Activated T-helper 1 cell treated with Interleukin-2 at 50 U/mL for 16 hours (primary cell): ENCODE results near the gene EFHB.
"Not testable (repeated sequence)": the region's sequence is repeated elsewhere in the genome, so short reads cannot be mapped to it uniquely, and the experiment has no call there.

Experiments
- DNase-seq: peaks from one replicate; pipeline ENCODE4 v3.0.0-alpha.2; 2020; ENCODE audit warnings: low read depth

The EFHB gene, protein sequence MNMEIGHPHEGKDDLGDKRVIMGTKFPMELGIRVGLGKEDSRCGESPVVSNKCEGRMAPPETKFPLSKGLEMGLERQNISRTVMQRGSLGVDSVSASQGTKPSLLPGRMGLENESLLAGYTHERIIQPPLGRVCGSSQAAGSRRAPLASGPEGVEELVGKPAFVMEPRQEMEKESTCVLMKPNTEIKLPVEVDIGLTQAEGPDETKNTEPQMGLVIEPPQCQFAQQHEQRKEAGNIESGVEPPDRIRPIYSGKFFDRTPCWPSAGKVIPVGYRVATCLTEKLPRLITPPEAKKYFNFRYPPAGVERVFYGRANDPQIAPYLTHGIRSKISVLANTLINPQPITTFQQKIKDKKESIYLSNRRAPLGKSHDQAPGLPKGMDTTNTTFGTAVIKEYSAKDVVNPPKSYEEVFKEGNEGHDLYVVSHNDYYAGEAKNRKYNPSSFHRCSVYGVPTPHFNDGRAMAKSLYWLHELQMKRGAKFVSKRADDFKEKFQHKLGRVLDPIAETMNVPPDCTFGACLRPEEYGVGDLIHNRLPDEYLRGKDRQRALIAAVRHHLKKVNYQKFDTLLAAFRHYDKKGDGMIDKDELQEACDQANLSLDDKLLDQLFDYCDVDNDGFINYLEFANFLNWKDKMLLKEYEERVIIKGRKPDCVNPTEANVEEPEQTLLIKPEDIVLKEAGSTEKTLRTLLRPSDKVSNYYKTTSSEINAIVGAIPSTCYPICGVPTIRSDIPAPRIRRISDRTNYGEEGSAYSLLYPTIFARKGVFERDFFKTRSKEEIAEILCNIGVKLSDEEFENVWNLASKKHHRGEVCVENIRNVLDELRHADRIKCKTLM

DNA sequence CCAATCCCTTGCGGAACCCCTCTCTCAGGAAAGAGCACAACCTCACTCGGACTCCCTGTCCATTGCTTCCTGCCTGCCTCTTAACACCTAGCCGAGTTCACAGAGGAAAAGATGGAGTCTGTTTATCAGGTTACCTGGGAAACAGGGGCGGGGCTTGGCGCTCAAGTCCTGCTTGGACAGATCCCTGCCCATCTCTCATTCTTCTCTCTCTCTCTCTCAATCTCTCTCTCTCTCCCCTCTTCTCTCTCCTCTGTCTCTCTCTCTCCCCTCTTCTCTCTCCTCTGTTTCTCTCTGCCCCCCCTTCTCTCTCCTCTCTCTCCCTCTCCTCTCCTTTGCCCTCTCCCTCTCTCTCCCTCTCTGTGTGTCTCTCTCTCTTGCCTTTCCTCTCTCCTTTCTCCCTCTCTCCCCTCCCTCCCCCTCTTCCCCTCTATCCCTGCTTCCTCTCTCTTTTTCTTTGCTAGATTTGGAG, at the start of gene EFHB:
TSS of gene EFHB (minus strand) at position 120 of the 469 bp plus-strand sequence. CDS start 199 bp downstream, outside the sequence.
- no peak for DNase-seq

DNA sequence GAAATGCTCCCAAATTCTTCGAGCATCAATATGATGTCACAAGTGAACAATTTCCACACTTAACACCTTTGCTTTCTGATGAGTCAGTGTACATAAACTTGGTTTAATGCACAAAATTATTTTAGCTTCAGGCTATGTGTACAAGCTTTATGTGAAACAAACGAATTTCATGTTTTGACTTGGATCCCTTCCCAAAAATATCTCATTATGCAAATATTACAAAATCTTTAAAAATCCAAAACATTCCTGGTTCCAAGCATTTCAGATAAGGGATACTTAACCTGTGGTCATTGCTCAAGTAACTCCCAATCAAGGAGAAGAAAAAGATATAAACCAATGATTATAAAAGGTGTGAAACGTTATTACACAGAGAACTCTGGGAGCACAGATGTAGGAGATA, 38.0 kb upstream of the EFHB start:
- DNase-seq = no peak

DNA sequence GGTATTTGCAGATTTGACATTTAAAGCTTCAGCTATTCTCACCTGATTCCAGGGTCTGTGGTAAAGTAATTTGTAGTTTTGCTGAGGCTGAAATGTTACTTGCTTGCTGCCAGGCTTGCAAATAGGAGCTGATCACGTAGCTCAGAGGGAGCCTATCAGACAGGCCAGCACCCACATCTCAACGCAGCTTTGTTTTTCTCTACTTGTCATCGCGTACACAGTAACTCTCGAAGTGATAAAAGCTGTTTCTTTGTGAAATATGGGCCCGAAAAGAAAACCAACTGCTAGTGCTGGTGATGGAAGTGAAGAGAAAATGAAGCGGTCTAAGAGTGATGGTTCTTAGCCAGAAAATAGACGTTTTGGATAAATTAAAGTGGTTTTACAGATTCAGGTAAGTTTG, 36.3 kb upstream of the EFHB start:
- DNase-seq = no peak

DNA sequence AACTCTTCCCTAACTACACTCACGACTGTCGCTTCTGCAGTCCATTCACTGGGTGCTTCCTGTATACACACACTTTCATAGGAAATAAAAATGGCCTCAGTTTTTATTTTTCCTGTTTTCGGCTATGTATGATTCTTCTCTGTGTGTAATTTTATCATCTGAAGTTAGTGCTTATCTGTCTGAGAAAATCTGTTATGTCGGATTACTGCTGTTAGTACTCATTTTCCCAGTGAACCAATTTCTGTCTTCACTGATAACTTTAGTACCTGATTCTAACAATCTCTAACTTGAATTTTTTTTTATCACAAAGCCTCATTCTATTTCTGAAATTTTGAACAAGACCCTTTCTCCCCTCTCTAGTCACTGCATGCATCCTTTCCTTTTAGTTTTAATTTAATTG, 33.8 kb upstream of the EFHB start:
- no peak for DNase-seq

DNA sequence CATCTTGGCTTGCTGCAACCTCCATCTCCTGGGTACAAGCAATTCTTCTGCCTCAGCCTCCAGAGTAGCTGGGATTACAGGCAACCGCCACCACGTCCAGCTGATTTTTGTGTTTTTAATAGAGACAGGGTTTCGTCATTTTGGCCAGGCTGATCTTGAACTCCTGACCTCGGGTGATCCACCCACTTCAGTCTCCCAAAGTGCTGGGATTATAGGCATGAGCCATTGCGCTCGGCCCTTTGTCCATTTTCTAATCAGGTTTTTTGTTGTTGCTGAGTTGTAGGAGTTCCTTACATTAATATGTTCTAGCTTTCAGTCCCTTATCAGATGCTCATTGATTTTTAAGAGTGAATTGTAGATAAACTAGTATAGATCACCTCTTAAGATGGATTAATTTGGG, 33.2 kb upstream of the EFHB start:
- DNase-seq = no peak

GRCh38 chr3:19961960-19962359, 27.9 kb upstream of the EFHB start:
- no peak for DNase-seq

- no peak for DNase-seq
Observed at GRCh38 chr3:19960696-19961095, 26.7 kb upstream of the EFHB start.

GRCh38 chr3:19959505-19959904, 25.5 kb upstream of the EFHB start:
- DNase-seq = no peak

GRCh38 chr3:19957354-19957753, 23.3 kb upstream of the EFHB start:
- not testable (repeated sequence) for DNase-seq

DNA sequence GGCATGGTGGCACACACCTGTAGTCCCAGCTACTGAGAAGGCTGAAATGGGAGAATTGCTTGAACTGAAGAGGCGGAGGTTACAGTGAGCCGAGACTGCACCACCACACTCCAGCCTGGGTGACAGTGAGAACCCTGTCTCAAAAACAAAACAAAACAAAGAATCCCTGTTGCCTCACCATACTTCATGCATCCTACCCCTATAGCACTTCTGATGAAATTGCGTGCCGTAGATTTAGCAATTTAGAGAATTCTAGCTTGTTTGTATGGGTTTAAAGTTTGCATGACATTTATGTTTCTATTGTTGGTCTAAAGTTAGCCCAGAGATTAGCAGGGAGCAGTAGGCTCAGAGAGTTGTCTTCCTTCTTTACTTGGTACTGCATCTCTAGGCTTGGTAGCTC, 20.7 kb upstream of the EFHB start:
- DNase-seq = no peak

DNA sequence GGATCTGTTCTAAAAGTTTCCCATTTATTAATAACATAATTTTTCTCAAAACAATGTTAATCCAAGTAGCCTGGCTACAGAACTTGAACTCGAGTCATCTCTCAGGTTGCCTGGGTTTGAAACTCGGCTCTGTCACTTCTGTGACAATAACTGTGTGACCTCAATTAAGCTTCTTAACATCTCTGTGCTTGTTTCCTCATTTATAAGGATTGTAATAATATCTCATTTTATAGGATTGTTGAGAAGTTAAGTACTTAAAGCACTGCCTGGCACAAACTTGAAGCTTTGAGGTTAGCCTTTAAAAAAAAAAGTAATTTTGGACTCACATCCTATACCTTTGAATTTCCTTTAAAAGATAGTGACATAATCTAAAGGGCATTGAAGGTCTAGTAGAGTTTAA, 16.3 kb upstream of the EFHB start:
- DNase-seq = no peak

- no peak for DNase-seq
Observed at GRCh38 chr3:19948226-19948591, 14.2 kb upstream of the EFHB start.

GRCh38 chr3:19947549-19948225, 13.7 kb upstream of the EFHB start:
- DNase-seq = peak; percentile 14

- peak; percentile 95 for DNase-seq
Observed at GRCh38 chr3:19946832-19947548, 13.0 kb upstream of the EFHB start, which contains the start of gene RAB5A. RAB5A (plus strand) TSS chr3:19947097; CDS start chr3:19950899, 3,802 bp downstream.

DNA sequence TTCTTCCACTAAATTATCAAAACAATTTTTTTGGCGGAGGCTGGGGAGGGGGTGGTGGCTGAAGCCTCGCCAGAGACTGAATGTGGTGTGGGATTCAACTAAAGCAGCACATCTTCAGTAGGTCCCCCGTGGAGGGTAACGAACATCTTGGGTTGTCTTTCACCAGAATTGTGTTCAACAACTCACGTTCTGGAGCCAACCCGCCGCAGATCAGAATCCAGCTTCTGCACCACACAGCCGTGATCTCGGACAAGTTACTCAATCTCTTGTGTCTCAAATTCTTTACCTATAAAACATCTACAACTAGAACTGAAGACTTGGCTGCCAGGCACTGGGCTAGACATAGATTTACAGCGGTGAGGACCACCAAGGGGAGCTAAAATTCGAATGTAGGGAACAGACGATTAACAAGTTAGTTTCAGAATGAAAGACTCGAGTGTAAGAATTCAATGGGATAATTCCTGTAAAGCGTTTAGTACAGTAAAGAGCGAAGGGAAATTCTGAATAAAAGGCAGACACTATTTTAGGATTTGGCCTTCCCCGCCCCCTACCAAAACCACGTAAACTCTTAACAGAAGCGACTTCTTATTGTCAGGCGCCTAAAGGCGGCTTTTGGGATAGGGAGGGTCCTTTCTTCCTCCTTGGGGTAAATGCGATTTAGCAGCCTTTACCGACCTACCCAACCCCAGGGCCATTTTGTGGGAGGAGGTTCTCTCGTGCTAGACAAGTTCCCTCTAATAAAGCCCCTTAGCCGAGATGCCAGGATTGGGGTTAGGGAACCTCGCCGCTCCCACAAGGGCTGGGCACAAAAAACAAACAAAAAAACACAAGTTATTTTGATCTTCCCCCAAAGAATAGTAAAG, 12.2 kb upstream of the EFHB start:
- no peak for DNase-seq

- DNase-seq = no peak
Observed at GRCh38 chr3:19945534-19945933, 11.5 kb upstream of the EFHB start.

DNA sequence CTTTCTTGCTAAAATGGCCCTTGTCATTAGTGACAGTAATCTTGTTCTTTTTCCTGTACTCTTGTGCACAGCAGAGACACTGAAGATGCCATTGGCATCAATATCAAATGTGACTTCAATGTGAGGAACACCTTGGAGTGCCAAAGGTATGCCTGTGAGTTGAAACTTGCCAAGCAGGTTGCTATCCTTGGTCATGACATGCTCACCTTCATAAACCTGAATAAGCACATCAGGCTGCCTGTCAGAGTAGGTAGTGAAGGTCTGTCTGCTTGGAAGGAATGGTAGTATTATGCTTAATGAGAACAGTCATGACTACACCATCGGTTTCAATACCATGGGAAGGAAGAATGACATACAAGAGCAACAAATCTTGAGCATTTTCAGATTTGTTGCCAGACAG, 6.6 kb upstream of the EFHB start:
- no peak for DNase-seq

DNA sequence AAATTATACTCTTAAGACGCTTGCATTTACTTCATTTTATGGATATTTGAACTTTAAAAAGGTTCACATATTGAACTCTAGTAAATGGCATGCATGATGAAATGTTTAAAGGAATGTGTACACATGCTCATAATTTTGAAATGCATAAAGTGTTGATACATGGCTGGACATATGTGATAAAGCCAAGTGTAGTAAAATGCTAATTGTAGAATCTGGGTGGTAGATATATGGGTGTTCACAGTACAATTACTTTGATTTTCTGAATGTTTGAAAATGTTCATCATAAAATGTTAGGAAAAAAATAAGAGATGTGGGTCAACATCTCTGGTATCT, 4.2 kb upstream of the EFHB start:
- DNase-seq = no peak

GRCh38 chr3:19937459-19938294, 3.7 kb upstream of the EFHB start:
- no peak for DNase-seq

DNA sequence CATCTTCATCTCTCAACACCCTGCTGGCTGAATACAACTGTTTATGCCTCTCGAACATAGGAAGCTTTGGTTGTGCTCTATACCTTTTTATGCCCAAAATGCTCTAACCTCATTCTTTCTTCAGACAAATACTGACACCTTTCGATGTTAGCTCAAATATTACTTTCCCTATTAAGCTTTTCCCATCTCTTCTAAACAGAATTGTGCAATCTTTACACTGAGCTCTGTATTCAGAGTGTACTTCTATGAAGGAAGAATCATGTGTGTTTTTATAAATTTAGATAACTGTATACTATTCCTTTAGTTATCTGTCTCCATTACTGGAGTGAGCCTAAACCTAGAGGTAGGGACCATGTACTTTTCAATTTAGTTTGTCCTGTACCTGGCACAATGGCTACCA, 1.6 kb downstream of the EFHB start:
- DNase-seq = no peak
